IPS-18a (cell line): ENCODE data around the gene PLEKHF1.
"Not testable (repeated sequence)": the region's sequence is repeated elsewhere in the genome, so short reads cannot be mapped to it uniquely, and the experiment has no call there.

Source experiments
- H3K27ac ChIP-seq: one replicate; pipeline ENCODE4 v1.5.1; 2013; ENCODE audit warnings: low read length
- H3K27me3 ChIP-seq: one replicate; pipeline ENCODE4 v1.6.1; 2013; ENCODE audit warnings: mild to moderate bottlenecking, low read length; ENCODE audit not compliant: control insufficient read depth, insufficient read depth
- H3K36me3 ChIP-seq: one replicate; pipeline ENCODE4 v1.6.1; 2013; ENCODE audit warnings: low read depth, low read length; ENCODE audit not compliant: control insufficient read depth
- H3K4me1 ChIP-seq: one replicate; pipeline ENCODE4 v1.6.1; 2013; ENCODE audit warnings: low read depth, low read length; ENCODE audit not compliant: control insufficient read depth
- H3K4me3 ChIP-seq: one replicate; pipeline ENCODE4 v1.5.1; 2013; ENCODE audit warnings: low read length
- H3K9ac ChIP-seq: one replicate; pipeline ENCODE4 v1.6.1; 2013; ENCODE audit warnings: mild to moderate bottlenecking, low read length, moderate library complexity
- H3K9me3 ChIP-seq: one replicate; pipeline ENCODE4 v1.6.1; 2013; ENCODE audit warnings: low read depth, low read length; ENCODE audit not compliant: control insufficient read depth

PLEKHF1 gene

DNA sequence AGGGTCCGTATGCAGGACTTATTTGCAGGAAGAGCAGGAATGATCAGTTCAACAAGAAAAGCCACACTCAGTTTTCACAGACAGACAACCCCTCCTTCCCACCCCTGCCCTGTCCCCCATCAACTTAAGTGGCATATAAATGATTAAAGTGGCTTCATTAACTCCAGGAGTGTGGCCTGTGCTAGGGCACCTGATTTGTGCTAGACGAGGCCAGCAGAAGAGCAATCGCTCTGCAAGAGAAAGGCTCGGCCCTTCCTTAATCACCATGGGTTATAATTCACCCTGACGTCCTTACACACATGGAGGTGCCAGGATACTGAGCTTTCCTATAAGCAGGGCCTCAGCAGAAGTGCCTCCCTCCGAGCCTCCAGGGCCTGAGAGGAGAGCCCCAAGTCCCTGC, 35.2 kb downstream of the PLEKHF1 start:
- Histone ChIP-seq H3K4me1 (no peaks in the 10 kb centered on the region), H3K27me3 (no peaks in the 10 kb centered on the region), H3K9me3 (no peaks in the 10 kb centered on the region), H3K4me3 (no peak overlapping the region), H3K36me3 (peaks cover 3% of the 10 kb centered on the region), H3K9ac (no peak overlapping the region), H3K27ac (no peak overlapping the region)

DNA sequence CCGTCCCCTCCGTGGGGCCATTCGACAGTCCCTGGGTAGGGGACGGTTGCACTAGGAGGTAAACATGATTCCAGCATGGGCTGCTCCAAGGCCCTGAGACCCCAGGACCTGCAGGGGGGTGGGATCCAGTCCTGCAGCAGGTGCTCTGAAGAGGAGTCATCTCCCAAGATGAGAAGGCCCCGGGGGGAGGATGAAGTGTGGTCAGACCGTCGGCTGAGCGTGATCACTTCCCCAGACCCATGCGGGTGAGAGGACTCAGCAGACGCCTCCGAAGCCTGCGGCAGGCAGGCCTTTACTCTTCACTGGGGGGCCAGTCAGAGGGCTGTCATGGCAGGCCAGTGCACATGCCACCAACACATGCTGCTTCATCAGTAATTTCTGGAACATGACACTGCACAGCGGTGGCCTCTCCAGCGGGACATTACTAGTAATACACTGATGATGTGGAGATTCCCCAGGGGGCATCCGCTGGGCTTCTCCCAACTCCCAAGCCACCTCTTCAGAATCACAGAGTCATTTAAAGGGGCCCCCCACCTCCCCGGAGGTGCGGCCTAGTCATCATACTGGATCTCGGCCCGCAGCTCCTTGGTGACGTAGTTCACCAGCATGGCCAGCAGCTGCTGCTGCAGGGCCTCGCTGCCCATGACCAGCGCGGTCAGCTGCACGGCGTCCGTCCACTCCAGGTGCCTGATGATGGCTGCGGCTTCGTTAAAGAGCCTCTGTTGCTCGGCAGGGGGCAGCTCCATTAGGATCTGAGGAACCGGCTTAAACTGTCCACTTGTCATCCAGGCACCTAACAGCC, 37.1 kb downstream of the PLEKHF1 start:
- Histone ChIP-seq H3K27me3 (no peaks in the 10 kb centered on the region), H3K9ac (no peak overlapping the region), H3K9me3 (no peaks in the 10 kb centered on the region), H3K27ac (no peak overlapping the region), H3K4me1 (no peaks in the 10 kb centered on the region), H3K4me3 (no peak overlapping the region), H3K36me3 (peaks cover 3% of the 10 kb centered on the region)

DNA sequence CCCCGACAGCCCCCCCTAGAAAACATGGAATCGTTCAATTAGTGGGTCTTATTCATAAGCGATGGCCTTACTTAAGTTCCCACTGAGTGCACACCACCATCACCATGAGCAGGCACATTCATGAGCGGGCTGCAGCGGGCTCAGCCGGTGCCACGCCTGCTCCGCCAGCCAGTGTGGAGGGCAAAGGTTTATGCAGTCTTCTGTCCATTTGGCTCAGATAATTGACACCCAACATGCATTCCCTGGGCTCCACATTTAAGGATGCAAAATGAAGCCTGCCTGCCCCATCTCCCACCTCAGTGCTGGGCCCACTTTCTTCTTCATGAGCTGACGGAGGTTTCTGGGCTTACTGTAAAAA, 37.7 kb downstream of the PLEKHF1 start:
- H3K9me3 ChIP-seq, result no peaks in the 10 kb centered on the region

DNA sequence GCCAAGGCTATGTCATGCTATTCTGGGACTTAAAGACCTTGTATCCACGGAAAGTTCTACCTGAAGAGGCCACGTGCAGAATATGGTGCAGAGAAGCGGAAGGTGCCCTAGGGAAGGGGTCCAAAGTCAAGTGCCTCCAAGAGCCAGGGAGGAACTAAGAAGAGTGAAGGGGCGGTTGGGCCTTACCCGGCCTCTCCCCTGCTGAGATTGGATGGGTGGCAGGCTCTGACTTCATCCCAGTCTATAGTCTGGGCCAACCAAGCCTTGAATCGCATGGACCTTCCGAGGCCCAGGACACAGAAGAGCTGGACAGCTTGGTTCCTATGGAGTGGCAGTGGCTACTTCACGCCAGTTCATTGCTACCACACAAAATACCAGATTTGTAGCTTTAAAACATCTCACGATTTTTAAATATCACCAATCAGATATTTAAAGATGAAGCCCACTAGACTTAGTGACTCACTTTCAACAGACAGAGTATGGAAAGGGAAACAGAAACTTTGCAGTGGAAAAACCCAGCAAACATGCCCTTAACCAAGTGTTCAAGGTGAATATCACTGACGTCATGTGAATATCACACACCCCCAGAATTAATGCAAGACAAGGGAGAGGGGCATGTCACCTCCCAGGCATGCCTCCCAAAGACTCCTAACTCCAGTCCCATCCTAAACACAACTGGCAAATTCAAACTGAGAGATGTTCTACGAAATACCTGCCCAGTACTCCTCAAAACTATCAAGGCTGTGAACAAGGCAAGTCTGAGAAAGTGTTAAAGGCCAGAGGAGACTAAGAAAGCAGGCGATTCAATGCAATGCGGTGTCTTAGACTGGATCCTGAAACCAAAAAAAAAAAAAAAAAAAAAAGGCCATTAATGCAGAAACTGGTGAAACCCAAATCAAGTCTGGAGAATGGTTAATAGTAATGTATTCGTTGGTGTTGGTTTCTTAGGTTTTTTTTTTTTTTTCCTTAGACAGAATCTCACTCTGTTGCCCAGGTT, 39.6 kb downstream of the PLEKHF1 start:
- no peaks in the 10 kb centered on the region for H3K27me3 ChIP-seq
- H3K4me1 ChIP-seq, result no peaks in the 10 kb centered on the region
- H3K27ac ChIP-seq, result no peak overlapping the region
- no peak overlapping the region for H3K9ac ChIP-seq
- no peaks in the 10 kb centered on the region for H3K9me3 ChIP-seq
- no peak overlapping the region for H3K4me3 ChIP-seq
- peaks cover 3% of the 10 kb centered on the region for H3K36me3 ChIP-seq

More for the DNA sequence above, 37.7 kb downstream of the PLEKHF1 start:
- H3K4me1 ChIP-seq, result no peaks in the 10 kb centered on the region
- H3K27me3 ChIP-seq, result no peaks in the 10 kb centered on the region
- no peak overlapping the region for H3K27ac ChIP-seq
- no peak overlapping the region for H3K4me3 ChIP-seq
- H3K9ac ChIP-seq, result no peak overlapping the region
- H3K36me3 ChIP-seq, result peaks cover 3% of the 10 kb centered on the region

DNA sequence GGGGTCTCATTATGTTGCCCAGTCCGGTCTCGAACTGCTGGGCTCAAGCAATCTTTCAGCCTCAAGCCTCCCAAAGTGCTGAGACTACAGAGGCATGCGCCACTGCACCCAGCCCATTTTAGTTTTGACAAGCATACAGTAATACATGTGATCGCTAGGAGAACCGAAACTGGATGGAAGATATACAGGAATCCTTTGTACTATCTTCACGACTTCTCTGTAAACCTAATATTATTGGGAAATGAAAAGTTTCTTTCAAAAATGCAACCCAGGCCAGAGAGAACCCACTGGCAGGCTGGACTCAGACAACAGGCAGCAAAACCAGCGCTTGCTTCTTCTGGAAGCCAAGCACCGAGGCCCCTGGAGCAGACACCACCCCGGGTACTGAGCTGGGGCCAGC, 40.4 kb downstream of the PLEKHF1 start:
- H3K9ac ChIP-seq, result no peak overlapping the region
- peaks cover 3% of the 10 kb centered on the region for H3K36me3 ChIP-seq
- no peaks in the 10 kb centered on the region for H3K9me3 ChIP-seq
- H3K27me3 ChIP-seq, result no peaks in the 10 kb centered on the region
- H3K27ac ChIP-seq, result no peak overlapping the region
- H3K4me3 ChIP-seq, result no peak overlapping the region
- H3K4me1 ChIP-seq, result no peaks in the 10 kb centered on the region

DNA sequence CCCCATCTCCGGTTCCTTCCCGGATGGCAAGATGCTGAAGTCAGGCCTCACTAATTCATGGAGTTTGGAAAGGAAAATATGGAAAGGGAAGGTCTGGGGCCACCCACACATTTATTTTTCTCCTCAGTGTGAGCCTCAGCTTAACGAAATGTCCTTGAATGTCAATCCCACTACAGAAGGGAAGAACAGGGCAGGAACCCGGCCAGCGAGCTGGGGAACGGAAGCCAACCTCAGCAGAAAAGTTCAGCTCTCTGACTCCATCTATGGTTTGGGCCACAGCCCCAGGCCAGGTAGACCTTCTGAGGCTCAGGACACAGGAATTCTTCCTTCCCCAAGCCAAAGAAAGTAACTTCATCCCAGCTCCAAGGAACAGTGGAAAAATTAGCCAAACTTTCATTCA, 41.4 kb downstream of the PLEKHF1 start:
- peaks cover 3% of the 10 kb centered on the region for H3K36me3 ChIP-seq
- H3K9me3 ChIP-seq, result no peaks in the 10 kb centered on the region
- H3K4me3 ChIP-seq, result no peak overlapping the region
- H3K27ac ChIP-seq, result no peak overlapping the region
- no peak overlapping the region for H3K9ac ChIP-seq
- no peaks in the 10 kb centered on the region for H3K4me1 ChIP-seq
- no peaks in the 10 kb centered on the region for H3K27me3 ChIP-seq

DNA sequence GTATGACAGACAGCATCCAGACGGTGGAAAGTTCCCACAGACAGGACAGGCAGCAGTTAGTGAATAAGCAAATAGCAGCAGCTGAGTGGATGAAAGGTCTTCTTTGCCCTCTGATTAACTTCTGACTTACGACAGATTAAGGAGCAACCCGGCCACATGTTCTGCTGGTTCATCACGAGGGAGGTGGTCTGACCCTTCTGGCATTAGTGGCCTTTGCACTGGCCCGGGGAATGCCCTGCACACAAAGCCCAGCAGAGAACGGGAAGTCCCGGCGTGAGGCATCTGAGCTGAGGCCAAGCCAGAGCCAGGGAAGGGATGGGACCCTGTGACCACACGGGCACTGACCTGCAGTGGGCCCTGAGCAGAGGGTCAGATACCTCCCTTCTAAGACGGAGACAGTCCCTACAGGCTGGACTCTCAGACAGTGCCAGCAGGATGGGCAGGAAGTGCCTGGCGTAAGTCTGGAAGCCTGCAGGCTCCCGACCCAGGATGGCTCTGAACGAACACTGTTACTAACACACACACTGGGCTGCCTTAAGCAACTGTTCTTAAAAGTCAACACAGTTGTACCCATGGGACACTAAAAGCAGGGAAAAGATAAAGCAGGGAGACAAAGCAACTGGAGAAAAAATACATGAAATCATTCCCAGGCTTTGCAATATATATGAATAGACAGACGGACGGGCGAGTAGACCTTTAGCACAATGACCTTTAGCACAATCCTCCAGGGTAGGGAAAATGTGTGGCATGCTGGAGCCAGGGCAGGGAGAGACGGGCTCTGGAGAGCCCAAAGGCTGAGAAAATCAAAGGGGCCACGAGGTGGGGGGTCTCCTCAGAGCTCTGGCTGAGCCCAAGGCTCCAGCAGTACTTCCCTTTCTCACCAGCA, 43.5 kb downstream of the PLEKHF1 start:
- H3K27me3 ChIP-seq, result no peaks in the 10 kb centered on the region

DNA sequence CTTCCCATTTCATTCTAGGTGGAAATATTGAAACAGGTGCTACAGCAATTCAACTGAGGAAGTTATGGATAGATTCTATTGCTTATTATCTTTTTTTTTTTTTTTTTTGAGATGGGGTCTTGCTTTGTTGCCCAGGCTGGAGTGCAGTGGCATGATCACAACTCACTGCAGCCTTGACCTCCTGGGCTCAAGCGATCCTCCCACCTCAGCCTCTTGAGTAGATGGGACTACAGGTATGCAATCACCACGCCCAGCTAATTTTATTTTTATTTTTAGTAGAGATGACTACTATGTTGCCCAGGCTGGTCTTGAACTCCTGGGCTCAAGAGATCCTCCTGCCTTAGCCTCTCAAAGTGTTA, 44.2 kb downstream of the PLEKHF1 start:
- not testable (repeated sequence) for H3K9me3 ChIP-seq, H3K36me3 ChIP-seq, H3K27me3 ChIP-seq, H3K27ac ChIP-seq, H3K9ac ChIP-seq, H3K4me3 ChIP-seq, H3K4me1 ChIP-seq

More for the DNA sequence above, 43.5 kb downstream of the PLEKHF1 start:
- Histone ChIP-seq H3K9ac (no peak overlapping the region), H3K4me1 (no peaks in the 10 kb centered on the region), H3K27ac (no peak overlapping the region), H3K9me3 (no peaks in the 10 kb centered on the region), H3K36me3 (no peaks in the 10 kb centered on the region), H3K4me3 (no peak overlapping the region)

DNA sequence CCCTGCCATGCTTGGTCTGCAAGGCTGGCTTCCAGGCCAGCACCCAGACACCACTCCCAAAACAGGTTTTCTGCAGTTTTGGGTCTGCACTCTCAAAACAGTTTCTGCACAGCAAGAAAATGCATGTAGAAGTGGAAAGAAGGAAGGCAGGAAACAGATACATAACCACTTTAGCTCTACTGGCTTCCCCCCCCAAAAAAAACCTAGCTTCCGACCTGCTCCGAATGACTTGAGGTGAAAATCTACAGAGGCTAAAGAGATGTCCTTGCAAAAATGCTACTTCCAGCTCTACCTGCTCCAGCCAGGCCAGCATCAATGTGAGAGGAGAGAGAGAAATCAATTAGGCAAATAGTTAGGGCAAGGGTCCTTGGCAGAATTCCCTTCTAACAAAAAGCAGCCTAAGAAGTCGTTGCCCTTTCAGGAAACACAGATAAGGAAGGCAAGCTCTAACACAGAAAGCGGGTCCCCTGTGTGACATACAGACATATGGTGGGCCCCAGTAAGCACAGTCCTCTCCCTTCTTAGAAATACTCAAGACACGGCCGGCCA, 46.4 kb downstream of the PLEKHF1 start:
- H3K27me3 ChIP-seq, result no peaks in the 10 kb centered on the region
- H3K4me1 ChIP-seq, result peaks cover 3% of the 10 kb centered on the region
- H3K4me3 ChIP-seq, result no peak overlapping the region
- no peak overlapping the region for H3K27ac ChIP-seq
- H3K9me3 ChIP-seq, result no peaks in the 10 kb centered on the region
- no peaks in the 10 kb centered on the region for H3K36me3 ChIP-seq
- H3K9ac ChIP-seq, result no peak overlapping the region

DNA sequence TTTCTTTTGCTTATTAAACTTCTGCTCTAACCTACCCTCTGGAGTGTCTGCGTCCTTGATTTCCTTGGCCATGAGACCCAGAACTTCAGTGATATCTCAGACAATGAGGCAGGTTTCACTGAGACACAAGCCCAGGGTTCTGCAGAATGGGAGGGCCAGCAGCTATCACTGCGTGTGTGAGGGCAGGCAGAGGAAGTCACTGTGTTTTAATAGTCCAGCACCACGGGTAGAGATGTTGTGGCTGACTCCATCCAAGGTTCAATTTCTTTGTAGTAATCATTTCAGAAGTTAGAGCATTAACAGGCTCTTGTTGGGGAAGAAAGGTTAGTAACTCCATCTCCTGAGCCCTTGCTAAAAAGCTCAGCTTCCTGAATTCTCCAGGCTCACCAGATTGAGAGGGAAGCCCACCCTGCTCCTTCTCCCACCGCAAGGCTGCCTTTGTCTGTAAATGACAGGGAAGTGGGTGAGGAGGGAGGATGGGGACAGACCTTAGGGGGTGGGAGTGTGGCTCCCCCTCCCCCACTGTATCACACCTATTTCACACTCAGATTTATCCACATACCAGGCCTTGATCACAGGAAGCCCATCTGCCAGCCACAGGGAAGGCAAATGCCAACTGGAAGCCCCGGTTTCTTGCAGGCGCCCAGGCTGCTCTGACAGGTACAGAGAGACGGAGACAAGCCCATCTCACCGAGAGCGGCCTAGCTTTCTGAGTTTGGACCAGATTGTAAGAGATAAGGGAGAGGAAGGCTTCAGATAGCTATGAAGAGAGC, 47.7 kb downstream of the PLEKHF1 start:
- Histone ChIP-seq H3K9me3 (no peaks in the 10 kb centered on the region), H3K27ac (no peak overlapping the region), H3K36me3 (no peaks in the 10 kb centered on the region), H3K9ac (no peak overlapping the region), H3K27me3 (no peaks in the 10 kb centered on the region), H3K4me3 (no peak overlapping the region), H3K4me1 (peaks cover 3% of the 10 kb centered on the region)
